ENCODE data around the gene OR6C1. TPM values are rescaled to one million over a fixed set of nuclear protein-coding genes. Genes with fewer than 3 reads are reported as not detected.
"Not testable (repeated sequence)": the region's sequence is repeated elsewhere in the genome, so short reads cannot be mapped to it uniquely, and the experiment has no call there.

Gene OR6C1
- polyA plus RNA-seq (ENCODE audit: insufficient read depth in 1 of 5, insufficient read length in 5 of 5, low replicate concordance in 1 of 5), result not detected
- long read RNA-seq, donor 1, result 0 reads
- long read RNA-seq, donor 2, result 0 reads
- long read RNA-seq, donor 3, result 0 reads
- long read RNA-seq, donor 4, result 0 reads
- long read RNA-seq, donor 5, result 0 reads
- long read RNA-seq, donor 6, result 0 reads
- long read RNA-seq, donor 7, result 0 reads
- long read RNA-seq, donor 8, result 0 reads

DNA sequence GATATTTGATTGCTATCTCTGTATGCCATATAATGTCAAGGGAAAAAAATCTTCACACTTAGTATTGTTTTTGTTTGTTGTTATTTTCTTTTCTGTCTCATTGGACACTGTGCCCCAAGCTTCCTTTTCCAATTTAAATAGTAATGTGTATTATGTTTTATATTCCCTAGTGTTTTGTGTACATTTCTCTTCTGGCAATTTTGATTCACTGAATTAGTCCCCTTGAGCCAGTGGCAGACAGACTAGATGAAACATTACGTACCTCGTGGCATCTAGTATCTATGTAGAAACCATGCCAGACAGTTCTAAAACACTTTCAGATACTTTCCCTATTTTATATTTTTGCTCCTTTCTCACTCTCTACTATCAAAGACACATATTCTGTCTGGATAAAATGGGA lies at the start of gene OR6C1:
Gene OR6C1 (plus strand): TSS at position 301 of the 400 bp plus-strand sequence. CDS start 6,257 bp downstream, outside the sequence.
- no peak for DNase-seq

DNA sequence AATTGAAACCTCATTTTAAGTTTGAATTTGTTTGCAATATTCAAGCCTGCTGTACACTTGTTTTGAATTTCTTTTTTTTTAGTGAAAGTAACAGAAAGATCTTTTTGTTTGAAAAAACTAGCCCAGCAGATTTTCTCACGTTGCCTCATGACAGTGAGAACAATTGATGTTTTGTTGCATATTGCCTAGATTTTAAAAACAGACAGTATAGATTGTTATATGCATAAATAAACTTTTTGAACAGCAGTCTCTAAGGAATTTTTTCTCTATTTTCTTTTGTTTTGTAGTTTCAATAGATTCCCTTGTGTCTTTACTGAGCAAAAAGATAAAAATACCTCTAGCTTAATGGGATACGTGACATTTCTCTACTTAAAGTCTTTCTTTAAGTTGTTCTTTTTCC lies 33.2 kb upstream of the OR6C1 start:
- DNase-seq, result no peak

DNA sequence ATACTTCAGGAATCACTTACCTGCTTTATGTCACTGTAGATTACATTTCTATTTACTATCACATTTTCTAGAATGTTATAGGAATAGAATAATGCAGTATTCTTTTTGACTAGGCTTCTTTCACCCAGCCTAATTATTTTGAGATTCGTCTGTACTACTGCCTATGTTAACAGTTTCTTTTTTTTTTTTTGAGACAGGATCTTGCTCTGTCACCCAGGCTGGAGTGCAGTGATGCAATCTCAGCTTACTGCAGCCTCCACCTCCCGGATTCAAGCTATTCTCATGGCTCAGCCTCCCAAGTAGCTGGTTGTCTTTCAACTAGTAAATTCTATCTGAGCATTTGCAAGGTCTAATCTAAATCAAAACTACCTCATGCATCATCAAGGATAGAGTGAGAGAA lies 24.1 kb upstream of the OR6C1 start:
- no peak for DNase-seq

DNA sequence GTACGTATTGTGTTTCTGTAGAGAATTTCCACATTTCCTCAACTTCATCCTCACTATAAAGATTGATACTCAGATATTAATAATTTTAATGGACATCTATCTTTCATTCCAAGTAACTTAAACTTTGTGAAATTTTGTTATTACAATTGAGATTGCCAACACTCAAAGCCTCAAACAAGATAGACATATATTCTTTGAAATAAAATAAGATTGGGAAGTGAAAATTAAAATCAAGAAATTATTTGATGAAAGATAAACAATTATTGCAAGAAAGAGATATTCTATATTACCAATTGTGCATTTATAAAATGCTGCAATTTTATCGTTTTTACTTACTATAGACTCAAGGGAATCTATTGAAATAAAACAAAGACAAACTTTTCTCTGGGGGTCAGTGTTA lies 17.7 kb upstream of the OR6C1 start, which contains the start of gene OR6C6:
Gene OR6C6 (minus strand): TSS at position 101 of the 400 bp plus-strand sequence. CDS start 1,337 bp downstream, outside the sequence.
- DNase-seq, result no peak

DNA sequence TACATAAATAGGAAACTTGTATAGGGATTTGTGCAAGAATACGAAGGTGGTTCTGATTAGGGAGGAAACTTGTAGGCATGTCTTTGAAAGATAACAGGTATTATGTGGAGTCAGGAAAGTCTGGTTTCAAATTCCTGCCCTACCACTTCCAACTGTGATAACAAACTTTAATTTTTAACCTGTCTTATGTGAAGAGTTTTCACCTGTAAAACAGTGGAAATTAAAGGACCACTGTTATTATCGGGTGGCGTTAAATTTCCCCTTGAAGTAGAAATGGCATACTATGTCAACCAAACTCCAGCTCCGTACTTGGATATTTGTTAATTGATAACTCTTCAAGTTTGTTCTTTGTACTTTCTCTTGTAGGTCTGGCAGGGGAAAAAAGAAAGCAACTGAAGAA lies 6.1 kb downstream of the OR6C1 start:
- peak; percentile 6 to 8 for DNase-seq

DNA sequence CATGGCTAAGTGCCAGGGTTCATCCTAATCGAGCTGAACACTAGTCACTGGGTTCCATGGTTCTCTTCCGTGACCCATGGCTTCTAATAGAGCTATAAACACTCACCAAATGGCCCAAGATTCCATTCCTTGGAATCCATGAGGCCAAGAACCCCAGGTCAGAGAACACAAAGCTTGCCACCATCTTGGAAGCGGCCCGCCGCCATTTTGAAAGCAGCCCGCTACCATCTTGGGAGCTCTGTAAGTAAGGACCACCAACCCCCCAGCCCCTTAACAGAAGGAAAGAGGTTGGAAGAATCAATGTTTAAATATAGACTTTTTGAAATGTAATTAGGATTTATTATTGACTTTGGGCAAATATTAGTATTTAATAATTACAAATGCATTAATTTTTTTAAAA lies 11.7 kb downstream of the OR6C1 start:
- DNase-seq, result not testable (repeated sequence)

DNA sequence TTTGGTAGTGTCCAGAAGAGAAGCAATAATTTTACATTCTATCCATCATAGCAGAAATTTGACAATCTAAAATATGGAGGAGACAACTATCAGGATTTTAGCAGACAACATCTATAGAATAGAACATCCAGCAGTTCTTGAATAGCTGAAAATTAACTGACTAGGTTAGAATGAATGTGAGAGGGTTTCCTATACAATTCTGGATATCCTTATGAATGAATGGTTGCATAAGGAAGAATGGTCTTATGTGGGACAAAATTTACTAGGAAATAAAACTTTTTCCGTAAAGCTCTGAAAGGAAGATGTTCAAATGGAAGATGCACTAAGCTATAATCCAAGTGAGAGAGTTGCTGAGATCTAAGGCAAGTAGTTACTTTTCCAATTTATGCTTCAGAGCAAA lies 16.3 kb downstream of the OR6C1 start, which contains the start of gene OR6C3:
Gene OR6C3 (plus strand): TSS at position 301 of the 400 bp plus-strand sequence. CDS start 955 bp downstream, outside the sequence.
- DNase-seq, result no peak

DNA sequence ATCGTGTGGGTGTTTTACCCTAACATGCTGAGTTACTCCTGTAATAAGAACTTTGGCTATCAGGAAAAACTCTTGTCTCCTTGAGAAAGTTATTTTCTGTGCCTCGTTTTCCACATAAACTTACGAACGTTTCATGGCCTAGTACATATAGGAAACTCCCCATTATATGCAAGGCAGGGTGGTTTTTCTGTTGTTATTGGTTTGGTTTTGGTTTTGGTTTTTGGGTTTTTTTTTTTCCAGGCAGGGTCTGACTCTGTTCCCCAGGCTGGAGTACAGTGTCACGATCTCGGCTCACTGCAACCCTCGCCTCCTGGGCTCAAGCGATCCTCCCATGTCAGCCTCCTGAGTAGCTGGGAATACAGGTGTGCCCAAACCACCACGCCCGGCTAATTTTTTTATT lies 21.9 kb downstream of the OR6C1 start:
- no peak for DNase-seq

DNA sequence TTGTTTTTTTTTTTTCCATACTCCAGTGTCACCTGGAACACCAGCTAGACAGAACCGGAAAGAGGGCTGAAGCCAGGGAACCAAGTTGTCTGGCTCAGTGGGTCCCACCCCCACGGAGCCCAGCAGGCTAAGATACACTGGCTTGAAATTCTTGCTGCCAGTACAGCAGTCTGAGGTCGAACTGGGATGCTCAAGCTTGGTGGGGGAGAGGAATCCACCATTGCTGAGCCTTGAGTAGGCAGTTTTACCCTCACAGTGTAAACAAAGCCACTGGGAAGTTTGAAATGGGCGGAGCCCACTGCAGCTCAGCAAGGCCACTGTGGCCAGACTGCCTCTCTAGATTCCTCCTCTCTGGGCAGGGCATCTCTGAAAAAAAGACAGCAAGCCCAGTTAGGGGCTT lies 41.2 kb downstream of the OR6C1 start:
- DNase-seq, result not testable (repeated sequence)

DNA sequence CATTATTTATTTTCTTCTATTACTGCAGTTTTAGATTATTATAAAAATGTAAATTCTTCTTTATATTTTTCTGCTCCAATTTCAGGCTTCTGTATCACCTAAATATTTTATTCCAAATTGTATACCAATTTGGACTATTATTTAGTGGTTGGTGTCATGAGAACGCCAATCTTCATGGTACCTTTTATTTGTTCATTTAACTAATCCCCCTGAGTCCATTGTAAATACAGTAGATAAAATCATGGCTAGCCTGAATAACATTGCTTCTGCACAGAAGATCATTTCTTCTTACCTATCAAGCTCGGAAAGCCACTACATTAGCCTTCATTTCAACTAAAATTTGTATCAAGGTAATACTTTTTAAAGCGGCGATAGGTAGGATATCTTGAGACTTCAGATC lies 48.5 kb downstream of the OR6C1 start, which contains the start of gene OR6C75:
Gene OR6C75 (plus strand): TSS at position 301 of the 400 bp plus-strand sequence. CDS start 2,136 bp downstream, outside the sequence.
- DNase-seq, result no peak

DNA sequence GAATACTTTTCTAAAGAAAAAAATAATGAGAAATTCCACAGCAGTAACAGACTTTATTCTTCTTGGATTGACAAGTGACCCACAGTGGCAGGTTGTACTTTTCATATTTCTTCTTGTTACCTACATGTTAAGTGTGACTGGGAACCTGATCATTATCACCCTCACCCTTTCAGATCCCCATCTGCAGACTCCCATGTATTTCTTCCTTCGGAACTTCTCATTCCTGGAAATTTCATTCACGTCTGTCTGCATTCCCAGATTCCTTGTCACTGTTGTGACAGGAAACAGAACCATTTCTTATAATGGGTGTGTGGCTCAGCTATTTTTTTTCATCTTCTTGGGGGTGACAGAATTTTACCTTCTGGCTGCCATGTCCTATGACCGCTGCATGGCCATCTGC lies 50.9 kb downstream of the OR6C1 start:
- DNase-seq, result no peak

Other genes starting within 250 kb of the OR6C1 start
- not detected for gene OR9K2, start 187.9 kb upstream of the OR6C1 start, polyA plus RNA-seq (ENCODE audit: insufficient read depth in 1 of 5, insufficient read length in 5 of 5, low replicate concordance in 1 of 5)
- not detected for gene OR10A7, start 93.3 kb upstream of the OR6C1 start, polyA plus RNA-seq (ENCODE audit: insufficient read depth in 1 of 5, insufficient read length in 5 of 5, low replicate concordance in 1 of 5)
- not detected for gene OR6C74, start 69.7 kb upstream of the OR6C1 start, polyA plus RNA-seq (ENCODE audit: insufficient read depth in 1 of 5, insufficient read length in 5 of 5, low replicate concordance in 1 of 5)
- under 1 TPM in 1 of 5 donors, not detected in 4; 0.12 TPM for gene OR6C6, start 17.8 kb upstream of the OR6C1 start, polyA plus RNA-seq (ENCODE audit: insufficient read depth in 1 of 5, insufficient read length in 5 of 5, low replicate concordance in 1 of 5)
- not detected for gene OR6C3, start 16.4 kb downstream of the OR6C1 start, polyA plus RNA-seq (ENCODE audit: insufficient read depth in 1 of 5, insufficient read length in 5 of 5, low replicate concordance in 1 of 5)
- gene OR6C75, start 48.6 kb downstream of the OR6C1 start, polyA plus RNA-seq (ENCODE audit: insufficient read depth in 1 of 5, insufficient read length in 5 of 5, low replicate concordance in 1 of 5), result under 1 TPM; 0.05 to 0.08 (median 0.06) TPM
- gene OR6C65, start 86.2 kb downstream of the OR6C1 start, polyA plus RNA-seq (ENCODE audit: insufficient read depth in 1 of 5, insufficient read length in 5 of 5, low replicate concordance in 1 of 5), result not detected
- not detected for gene OR6C76, start 111.9 kb downstream of the OR6C1 start, polyA plus RNA-seq (ENCODE audit: insufficient read depth in 1 of 5, insufficient read length in 5 of 5, low replicate concordance in 1 of 5)
- gene OR6C2, start 129.7 kb downstream of the OR6C1 start, polyA plus RNA-seq (ENCODE audit: insufficient read depth in 1 of 5, insufficient read length in 5 of 5, low replicate concordance in 1 of 5), result not detected
- not detected for gene OR6C70, start 155.8 kb downstream of the OR6C1 start, polyA plus RNA-seq (ENCODE audit: insufficient read depth in 1 of 5, insufficient read length in 5 of 5, low replicate concordance in 1 of 5)
- not detected for gene OR6C68, start 178.0 kb downstream of the OR6C1 start, polyA plus RNA-seq (ENCODE audit: insufficient read depth in 1 of 5, insufficient read length in 5 of 5, low replicate concordance in 1 of 5)
- gene OR6C4, start 235.3 kb downstream of the OR6C1 start, polyA plus RNA-seq (ENCODE audit: insufficient read depth in 1 of 5, insufficient read length in 5 of 5, low replicate concordance in 1 of 5), result under 1 TPM in 3 of 5 donors, not detected in 2; 0.03 to 0.04 (median 0.04) TPM

Measured in right lung (tissue), 10 donors.